GM12864 (cell line): ENCODE data around the gene HECTD2.

Experiments
- DNase-seq: peaks from one replicate; pipeline ENCODE4 v3.0.0-alpha.2; 2011; ENCODE audit warnings: low read depth
- H3K4me3 ChIP-seq: 2 replicates; pipeline ENCODE4 v1.5.1; 2011; ENCODE audit warnings: mild to moderate bottlenecking, low read depth, low read length, control low read depth
- CTCF ChIP-seq: IDR thresholded peaks from 2 replicates; pipeline ENCODE4 v1.5.1; 2011; ENCODE audit warnings: low read depth, mild to moderate bottlenecking, moderate library complexity, low read length, control low read depth, inconsistent platforms; ENCODE audit errors: missing control alignments

The HECTD2 gene

GRCh38 chr10:91496016-91496415 lies 85.9 kb downstream of the HECTD2 start:
- DNase-seq: no peak
- no peak for TF ChIP-seq CTCF
- H3K4me3 ChIP-seq: no peak overlapping the region

GRCh38 chr10:91511549-91512330 lies 101.6 kb downstream of the HECTD2 start:
- DNase-seq: no peak
- no peak for TF ChIP-seq CTCF
- no peak overlapping the region for H3K4me3 ChIP-seq

GRCh38 chr10:91512458-91512857 lies 102.3 kb downstream of the HECTD2 start:
- H3K4me3 ChIP-seq: no peak overlapping the region
- TF ChIP-seq CTCF: no peak
- no peak for DNase-seq

- no peak for DNase-seq
- no peak for TF ChIP-seq CTCF
- no peak overlapping the region for H3K4me3 ChIP-seq
Observed at GRCh38 chr10:91513598-91514424, 103.7 kb downstream of the HECTD2 start.

GRCh38 chr10:91514787-91515186 lies 104.6 kb downstream of the HECTD2 start:
- no peak for TF ChIP-seq CTCF
- H3K4me3 ChIP-seq: no peak overlapping the region
- no peak for DNase-seq

- no peak for TF ChIP-seq CTCF
- no peak for DNase-seq
- no peak overlapping the region for H3K4me3 ChIP-seq
Observed at GRCh38 chr10:91517394-91517793, 107.2 kb downstream of the HECTD2 start.
